GM19468 (cell line): ENCODE measurements around the gene CHCHD4.

Experiments used
- ATAC-seq: cut with Tn5 transposase; IDR thresholded peaks from one replicate; pipeline ENCODE4 v1.9.1; 2021; ENCODE audit warnings: mild to moderate bottlenecking, moderate library complexity, moderate number of reproducible peaks; ENCODE audit not compliant: unreplicated experiment; ENCODE audit errors: extremely low read depth

Gene CHCHD4

GRCh38 chr3:14124615-14125192 is at the start of gene CHCHD4, which contains the start of gene TMEM43:
Gene CHCHD4, minus strand, starts transcription at chr3:14124870. Its CDS starts 194 bp downstream, at chr3:14124676.
Gene TMEM43, plus strand, starts transcription at chr3:14125052. Its CDS starts 142 bp downstream, at chr3:14125194.
- peak; percentile 95 for ATAC-seq

- no peak for ATAC-seq
These were observed 47.8 kb upstream of the CHCHD4 start for GRCh38 chr3:14172496-14172895.

- no peak for ATAC-seq
These were observed 46.0 kb upstream of the CHCHD4 start for GRCh38 chr3:14170531-14171159.

GRCh38 chr3:14169871-14170270 is 45.2 kb upstream of the CHCHD4 start:
- ATAC-seq, result no peak

GRCh38 chr3:14169435-14169834 is 44.8 kb upstream of the CHCHD4 start:
- ATAC-seq, result no peak

DNA sequence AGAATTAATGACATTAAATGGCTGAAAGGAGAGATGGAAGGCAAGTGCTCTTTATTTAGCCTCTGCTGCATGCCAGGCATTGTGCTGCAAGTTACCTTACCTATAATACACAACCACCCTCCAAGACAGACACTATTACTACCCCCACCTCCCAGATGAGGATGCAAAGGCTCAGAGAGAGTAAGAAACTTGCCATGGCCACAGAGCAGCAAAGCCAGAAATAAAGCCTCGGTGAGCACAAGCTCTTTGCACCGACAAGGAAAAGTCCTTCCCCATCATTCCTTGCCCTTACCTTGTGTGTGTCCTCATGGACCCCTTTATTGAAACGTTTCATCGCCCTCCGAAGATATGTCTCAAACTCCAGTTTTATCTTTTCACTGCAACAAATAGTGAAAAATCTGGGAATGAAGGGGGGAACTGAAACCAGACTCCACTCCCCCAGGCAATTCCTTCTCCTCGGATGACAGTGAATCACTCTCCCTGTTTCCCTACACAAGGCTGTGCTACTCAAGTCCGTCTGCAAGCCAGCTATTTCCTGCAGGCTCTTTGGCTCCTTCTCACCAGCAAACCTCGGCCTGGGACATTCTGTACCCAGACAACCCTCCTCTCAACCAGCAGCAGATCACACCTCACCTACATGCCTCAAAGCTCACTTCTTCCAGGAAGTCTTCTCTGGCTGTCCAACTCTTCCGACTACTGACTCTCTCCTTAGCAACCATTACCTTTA is 42.4 kb upstream of the CHCHD4 start:
- no peak for ATAC-seq

- ATAC-seq, result no peak
These were observed 37.5 kb upstream of the CHCHD4 start for GRCh38 chr3:14162178-14162577.

GRCh38 chr3:14161282-14161681 is 36.6 kb upstream of the CHCHD4 start:
- no peak for ATAC-seq

DNA sequence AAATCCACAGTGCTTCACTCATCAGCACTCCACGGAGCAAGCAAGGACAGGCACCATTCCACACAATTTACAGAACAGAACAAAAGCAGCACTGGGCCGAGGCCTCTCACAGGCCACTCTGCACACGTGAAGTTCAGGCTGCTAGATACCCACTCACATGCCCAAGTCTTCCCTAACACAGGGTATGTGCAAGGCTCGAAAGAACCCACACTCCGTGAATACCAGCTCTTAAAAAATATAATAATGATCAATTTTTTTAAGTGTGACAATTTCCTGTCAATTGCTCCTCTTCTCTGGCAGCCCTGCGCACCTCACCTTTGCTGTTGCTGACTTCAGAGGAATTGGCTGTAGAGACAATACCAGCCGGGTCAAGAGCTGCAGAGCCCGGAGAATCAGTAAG is 34.8 kb upstream of the CHCHD4 start:
- no peak for ATAC-seq

DNA sequence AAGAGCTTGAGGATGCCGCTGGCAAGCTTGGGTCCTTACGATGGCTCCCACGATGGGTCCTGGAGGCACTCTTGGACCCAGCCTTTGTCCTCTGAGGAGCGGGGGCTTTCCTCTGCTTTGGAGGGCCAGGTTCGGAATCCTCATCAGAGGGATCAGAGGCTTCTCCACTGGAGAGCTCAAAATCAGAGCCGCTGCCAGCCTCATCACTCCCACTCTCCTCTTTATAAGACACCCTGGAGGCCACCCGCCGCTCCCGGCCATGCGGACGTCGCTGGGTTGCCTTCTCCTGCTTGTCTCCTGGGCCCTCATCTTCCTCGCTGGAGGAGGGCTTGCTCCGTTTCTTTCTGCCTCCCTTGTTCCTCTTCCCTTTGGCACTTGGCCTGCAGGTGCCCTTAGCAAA is 33.7 kb upstream of the CHCHD4 start:
- no peak for ATAC-seq

DNA sequence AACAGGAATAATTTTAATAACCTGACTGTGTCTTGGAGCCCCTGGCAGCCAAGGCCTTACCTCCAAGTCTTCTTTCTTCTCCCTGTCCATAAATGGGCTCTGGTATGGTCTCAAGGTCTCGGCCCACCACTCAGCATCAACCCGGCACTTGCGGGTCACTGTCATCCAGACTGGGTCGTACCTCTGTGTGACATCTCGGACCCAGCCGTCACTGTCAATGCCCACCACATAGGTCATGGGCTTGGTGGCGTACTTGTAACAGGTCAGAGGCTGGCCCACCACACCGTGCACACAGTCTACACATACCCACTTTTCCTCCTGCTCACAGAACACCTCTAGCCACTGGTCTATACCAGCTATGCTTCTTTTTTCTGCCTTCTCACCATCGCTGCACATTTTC is 33.3 kb upstream of the CHCHD4 start:
- no peak for ATAC-seq

- no peak for ATAC-seq
These were observed 32.3 kb upstream of the CHCHD4 start for GRCh38 chr3:14156843-14157561.

DNA sequence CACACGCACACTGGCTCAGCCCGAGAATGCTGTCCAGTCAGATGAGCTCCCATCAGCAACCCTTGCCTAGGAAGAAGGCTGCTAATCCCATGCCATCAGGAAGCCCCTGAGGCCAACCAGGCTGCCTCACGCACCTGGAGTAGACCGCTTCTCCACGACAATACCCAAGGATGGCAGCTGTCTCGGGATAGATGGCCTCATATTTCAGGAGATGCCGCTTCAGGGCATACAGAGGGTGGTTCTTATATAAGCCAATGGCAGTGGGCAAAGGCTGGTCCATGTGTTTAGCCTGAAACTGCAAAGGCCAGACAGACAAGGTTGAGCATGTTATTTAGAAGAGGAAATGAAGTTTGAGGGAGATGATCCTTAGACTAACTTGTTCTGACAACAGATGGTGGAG is 31.5 kb upstream of the CHCHD4 start:
- no peak for ATAC-seq

DNA sequence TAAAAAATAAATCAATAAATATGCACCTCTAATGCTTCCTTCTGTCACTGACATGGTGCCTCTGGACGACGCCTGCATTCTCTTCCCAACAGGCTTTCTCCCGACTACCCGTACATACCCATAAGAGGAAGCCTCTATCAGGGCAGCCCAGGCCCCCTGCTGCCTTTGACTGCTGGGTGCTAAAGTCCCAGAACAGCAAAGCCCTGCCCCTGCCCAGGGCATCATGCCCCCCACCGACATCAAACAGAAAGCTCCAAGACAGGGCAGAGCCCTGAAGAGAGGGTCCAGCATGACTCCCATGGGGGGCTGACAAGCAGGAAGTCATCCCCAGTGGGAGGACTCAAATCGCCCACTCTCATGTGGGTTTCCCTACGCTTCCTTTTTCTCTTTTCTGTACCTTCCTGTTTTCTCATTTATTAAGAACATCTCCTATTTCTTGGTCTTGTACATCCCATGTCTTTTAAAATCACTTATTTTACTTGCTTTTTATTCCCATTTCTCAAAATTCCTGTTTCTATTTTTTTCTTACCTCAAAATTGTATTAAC is 30.3 kb upstream of the CHCHD4 start:
- ATAC-seq, result no peak

DNA sequence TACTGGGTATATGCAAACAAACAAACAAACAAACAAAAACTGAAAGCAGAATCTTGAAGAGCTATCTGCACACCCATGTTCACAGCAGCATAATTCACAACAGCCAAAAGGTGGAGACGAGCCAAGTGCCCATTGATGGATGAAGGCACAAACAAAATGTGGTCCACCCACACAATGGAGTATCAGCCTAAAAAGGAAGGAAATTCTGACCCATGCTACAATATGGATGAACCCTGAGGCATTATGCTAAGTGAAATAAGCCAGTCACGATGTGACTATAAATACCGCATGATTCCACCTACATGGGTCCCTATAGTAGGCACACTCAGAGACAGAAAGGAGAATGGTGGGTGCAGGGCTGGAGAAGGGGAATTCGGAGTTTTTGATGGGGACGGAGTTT is 29.6 kb upstream of the CHCHD4 start:
- no peak for ATAC-seq

GRCh38 chr3:14153663-14154062 is 29.0 kb upstream of the CHCHD4 start:
- ATAC-seq, result no peak

DNA sequence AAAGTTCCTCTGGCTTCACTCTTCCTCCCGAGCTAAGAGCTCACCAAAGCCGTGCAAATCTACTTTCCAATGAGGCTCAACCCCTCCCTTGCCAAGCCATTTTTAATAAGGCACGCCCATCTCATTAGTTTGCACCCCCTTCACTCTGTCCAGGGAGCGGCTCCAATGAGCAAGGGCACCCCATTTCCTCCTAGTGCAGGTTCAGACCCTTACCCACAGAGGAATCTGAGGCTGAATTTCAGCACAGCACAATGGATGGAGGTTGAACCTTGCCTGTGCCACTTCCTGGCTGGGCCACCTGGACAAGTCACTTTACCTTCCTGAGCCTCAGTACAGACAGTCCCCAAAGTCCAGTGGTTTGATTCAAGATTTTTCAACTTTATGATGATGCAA is 28.3 kb upstream of the CHCHD4 start:
- no peak for ATAC-seq

GRCh38 chr3:14152233-14152962 is 27.7 kb upstream of the CHCHD4 start:
- ATAC-seq, result no peak

DNA sequence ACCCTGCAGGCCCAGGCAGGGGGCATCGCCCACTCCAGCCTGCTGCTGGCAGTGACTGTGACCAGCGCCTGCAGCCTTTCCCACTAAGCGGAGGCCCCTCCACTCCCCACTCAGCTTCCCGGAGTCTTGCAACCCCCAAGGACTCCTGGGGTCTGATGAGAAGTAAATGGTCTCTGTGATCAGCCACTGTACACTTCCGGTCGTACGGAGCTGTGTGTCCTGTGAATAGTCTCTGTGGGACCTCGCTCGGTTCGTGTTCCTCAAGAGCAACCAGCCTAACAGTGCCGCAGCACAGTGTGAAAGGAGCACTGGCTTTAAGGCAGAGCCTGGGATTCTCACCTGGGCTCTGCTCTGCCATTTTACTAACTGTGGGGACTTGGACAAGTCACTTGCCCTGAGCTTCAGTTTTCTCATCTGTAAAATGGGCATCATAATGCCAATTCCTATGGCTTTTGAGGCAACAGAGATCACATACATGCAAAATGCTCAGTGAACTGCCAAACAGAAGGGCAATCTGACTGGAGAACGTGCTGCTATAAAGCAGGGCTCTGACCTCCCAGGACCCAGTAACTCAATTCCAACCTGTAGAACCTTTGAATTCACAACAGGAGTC is 26.9 kb upstream of the CHCHD4 start:
- ATAC-seq, result no peak
